ENCODE measurements around the gene ARID1B.

The ARID1B gene

DNA sequence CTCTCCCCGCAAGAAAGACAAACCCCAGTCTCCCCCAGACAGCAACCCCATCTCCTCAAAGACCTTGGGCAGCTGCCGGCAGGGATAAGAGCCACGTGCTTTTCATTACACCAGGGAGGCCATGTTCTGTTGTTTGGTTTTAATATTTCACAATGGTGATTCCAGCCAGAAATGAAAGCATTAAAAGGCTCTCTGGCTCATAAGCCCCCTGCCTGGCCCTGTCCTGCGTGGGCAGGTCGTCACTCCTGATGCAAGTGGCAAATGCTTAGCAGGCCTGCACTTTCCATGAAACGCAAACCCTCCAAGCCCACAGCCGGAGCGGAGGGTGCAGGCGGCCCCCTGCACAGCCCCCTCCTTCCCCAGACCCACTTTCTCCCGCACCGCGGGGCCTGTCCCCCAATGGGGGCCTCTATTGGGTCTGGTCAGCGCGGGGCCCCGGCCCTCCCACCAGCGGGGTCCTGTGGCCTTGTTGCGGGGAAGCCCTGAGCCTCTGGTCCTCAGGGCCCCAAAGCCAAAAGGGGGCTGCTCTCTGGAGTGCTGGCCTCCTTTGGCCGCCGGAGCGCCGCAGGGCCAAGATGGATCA lies 469.0 kb downstream of the ARID1B start:
- TF ChIP-seq CTCF (IDR thresholded peaks at IDR 0.05; ENCODE audit: control insufficient read depth, insufficient read depth, low read depth, low read length, missing control alignments): no peak
- no peak overlapping the region for H3K4me3 ChIP-seq (ENCODE audit: control insufficient read depth, low read depth, low read length)
- DNase-seq (ENCODE audit: low read depth): peak; percentile 64

DNA sequence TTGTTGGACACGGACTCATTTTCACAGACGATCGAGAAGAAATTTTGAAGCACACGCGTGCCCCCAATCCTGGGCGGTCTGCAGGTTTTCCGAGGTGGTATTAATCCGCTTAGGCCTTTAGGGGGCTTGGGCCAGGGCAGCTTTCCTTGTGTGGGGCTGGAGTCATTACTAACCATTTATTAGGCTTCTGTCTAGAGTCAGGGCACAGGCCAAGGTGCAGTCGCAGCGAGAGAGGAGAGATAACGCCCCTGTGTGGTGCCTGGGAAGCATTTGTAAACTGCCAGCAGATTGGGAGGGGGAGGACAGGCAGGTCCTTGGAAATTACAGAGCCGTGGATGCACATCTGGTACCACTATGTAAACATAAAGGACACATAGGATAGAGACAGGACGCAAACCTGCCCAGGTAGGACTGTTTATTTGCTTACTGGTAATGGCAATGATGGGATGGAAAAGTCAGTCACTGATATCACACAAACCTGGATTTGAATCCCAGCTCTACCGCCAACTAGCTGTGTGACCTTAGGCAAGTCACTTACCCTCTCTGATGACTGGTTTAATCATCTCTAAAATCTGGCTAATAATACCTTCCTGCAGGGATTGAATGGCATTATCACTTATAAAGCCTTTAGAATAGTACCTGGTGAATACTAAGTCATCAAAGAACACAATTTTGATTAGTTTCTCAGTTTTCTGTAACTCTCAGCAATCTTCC lies 469.8 kb downstream of the ARID1B start:
- no peak for TF ChIP-seq CTCF (IDR thresholded peaks at IDR 0.05; ENCODE audit: control insufficient read depth, insufficient read depth, low read depth, low read length, missing control alignments)
- no peak overlapping the region for H3K4me3 ChIP-seq (ENCODE audit: control insufficient read depth, low read depth, low read length)
- no peak for DNase-seq (ENCODE audit: low read depth)

GRCh38 chr6:157248264-157248663 lies 471.1 kb downstream of the ARID1B start:
- DNase-seq (ENCODE audit: low read depth): no peak
- no peak for TF ChIP-seq CTCF (IDR thresholded peaks at IDR 0.05; ENCODE audit: control insufficient read depth, insufficient read depth, low read depth, low read length, missing control alignments)
- no peak overlapping the region for H3K4me3 ChIP-seq (ENCODE audit: control insufficient read depth, low read depth, low read length)

- H3K4me3 ChIP-seq (ENCODE audit: control insufficient read depth, low read depth, low read length): no peak overlapping the region
- no peak for TF ChIP-seq CTCF (IDR thresholded peaks at IDR 0.05; ENCODE audit: control insufficient read depth, insufficient read depth, low read depth, low read length, missing control alignments)
- DNase-seq (ENCODE audit: low read depth): no peak
Measured at GRCh38 chr6:157249826-157250225, 472.6 kb downstream of the ARID1B start.

DNA sequence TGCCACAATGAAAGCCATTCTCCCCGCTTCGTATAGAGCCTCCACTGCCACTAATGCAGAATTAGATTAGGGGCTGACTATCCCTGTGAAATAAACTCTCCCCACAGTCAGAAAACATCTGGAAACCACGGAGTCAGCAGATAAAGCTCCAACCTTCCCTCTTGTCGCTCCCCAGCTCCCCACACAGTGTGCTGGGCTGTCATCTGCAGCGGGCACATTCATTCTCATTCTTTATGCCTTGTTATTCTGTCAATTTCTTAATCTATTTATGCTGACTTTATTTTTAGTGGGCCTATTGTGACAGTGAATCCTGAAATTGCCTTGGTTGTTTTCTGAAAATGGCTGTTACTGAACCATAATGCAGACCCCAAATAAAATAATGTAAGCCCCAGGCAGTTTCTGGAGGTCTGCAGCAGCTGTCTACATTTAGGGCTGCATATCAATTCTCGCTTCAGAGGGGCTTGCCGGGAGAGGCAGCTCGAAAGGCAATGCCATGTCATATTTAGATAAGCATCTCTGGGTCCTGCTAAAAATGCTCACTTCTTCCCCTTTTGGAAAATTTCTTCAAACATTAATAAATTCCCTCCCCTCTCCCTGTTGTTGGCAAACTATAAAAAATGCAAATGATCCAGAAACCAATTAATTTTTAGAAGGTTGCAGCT lies 474.5 kb downstream of the ARID1B start:
- TF ChIP-seq CTCF (IDR thresholded peaks at IDR 0.05; ENCODE audit: control insufficient read depth, insufficient read depth, low read depth, low read length, missing control alignments): no peak
- H3K4me3 ChIP-seq (ENCODE audit: control insufficient read depth, low read depth, low read length): no peak overlapping the region
- DNase-seq (ENCODE audit: low read depth): no peak

DNA sequence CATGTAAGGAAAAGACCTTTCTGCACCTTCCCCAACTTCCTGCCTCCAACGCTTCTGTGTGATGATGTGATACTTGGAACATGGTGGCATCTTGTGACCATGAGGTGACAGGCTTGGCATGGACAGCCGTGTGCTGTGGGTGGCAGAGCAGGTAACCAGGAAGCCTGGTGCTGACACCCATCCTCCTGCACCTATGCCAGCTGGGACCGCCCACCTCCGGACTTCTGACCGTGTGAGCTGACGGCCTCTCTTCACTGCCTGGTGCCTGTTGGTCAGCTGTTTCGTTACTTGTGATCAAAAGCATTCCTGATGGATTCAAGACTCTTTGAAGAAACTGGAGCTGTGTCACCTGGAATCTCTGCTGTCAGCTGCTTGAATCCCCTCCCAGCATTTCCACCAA lies 475.8 kb downstream of the ARID1B start:
- H3K4me3 ChIP-seq (ENCODE audit: control insufficient read depth, low read depth, low read length): no peak overlapping the region
- no peak for TF ChIP-seq CTCF (IDR thresholded peaks at IDR 0.05; ENCODE audit: control insufficient read depth, insufficient read depth, low read depth, low read length, missing control alignments)
- DNase-seq (ENCODE audit: low read depth): no peak
